ENCODE data around the gene RUVBL2. TPM values are rescaled to one million over a fixed set of nuclear protein-coding genes. Genes with fewer than 3 reads are reported as not detected.
A peak's percentile ranks its signal among the peaks of the same experiment; 100 is the strongest.

Gene RUVBL2
- total RNA-seq, 4 donors from 2014 or later, result 69.2 to 120 (median 78.5) TPM

DNA sequence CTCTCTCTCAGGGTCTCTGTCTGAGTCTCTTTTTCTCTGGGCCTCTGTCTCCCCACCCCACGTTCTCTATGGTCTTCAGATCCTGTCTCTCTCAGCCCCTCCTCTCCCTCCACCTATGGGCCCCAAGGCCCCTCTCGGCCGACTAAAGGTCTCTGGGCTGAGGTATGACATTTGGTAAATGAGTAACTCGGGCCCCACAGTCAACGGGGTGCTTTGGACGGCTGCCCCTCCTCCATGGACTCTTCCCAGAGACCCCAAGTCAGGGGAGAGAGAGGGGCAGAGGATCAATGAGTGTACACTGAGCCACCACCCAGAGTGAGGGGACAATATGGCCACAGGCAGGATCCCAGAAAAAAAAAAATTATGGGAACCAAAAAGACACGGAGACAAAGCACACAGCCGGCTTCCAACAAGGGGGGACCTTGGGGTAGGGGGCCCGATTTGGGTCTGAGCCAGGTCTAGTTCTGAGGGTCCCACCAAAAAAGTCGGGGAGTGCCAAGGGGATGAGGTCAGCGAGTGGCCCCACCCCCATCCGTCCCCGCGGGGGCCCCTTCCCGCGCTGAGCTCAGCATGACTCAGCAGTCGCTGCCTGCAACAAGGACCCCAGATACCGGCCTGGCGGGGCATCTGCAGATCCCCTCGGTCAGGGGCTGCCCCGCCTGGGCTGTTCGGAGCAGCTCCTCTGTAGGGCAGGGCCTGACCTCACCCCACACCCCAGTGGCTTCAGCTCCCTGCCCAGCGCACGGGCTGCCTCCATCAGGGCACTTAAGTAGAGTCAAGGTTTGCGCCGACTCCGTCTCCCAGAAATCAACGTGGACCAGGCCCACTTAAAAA lies 30.1 kb upstream of the RUVBL2 start:
- Histone ChIP-seq H3K4me3 (peak overlapping the region; percentile 34 to 97 (median 80)), H3K36me3 (peaks cover 0 to 35% (median 0%) of the 10 kb centered on the region in 3 donors), H3K4me1 (peaks cover 0 to 57% (median 39%) of the 10 kb centered on the region in 4 donors), H3K27ac (peak overlapping the region; percentile 92 to 97 (median 96)), H3K9me3 (no peaks in the 10 kb centered on the region), H3K27me3 (no peaks in the 10 kb centered on the region)
- WGBS, 2 donors, result 8 to 9% methylated on average over 19 to 20 of the region's 28 CpGs
- DNase-seq (ENCODE audit: low spot score in 2 of 2), result peak; percentile 68 to 72
- TF ChIP-seq, protein P1, sequence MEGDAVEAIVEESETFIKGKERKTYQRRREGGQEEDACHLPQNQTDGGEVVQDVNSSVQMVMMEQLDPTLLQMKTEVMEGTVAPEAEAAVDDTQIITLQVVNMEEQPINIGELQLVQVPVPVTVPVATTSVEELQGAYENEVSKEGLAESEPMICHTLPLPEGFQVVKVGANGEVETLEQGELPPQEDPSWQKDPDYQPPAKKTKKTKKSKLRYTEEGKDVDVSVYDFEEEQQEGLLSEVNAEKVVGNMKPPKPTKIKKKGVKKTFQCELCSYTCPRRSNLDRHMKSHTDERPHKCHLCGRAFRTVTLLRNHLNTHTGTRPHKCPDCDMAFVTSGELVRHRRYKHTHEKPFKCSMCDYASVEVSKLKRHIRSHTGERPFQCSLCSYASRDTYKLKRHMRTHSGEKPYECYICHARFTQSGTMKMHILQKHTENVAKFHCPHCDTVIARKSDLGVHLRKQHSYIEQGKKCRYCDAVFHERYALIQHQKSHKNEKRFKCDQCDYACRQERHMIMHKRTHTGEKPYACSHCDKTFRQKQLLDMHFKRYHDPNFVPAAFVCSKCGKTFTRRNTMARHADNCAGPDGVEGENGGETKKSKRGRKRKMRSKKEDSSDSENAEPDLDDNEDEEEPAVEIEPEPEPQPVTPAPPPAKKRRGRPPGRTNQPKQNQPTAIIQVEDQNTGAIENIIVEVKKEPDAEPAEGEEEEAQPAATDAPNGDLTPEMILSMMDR (IDR thresholded peaks at IDR 0.05), result no peak
- TF ChIP-seq POLR2A (IDR thresholded peaks at IDR 0.05) (peak in 1 of 2 donors; percentile 43), EP300 (IDR thresholded peaks at IDR 0.05) (peak; percentile 48 to 80)

DNA sequence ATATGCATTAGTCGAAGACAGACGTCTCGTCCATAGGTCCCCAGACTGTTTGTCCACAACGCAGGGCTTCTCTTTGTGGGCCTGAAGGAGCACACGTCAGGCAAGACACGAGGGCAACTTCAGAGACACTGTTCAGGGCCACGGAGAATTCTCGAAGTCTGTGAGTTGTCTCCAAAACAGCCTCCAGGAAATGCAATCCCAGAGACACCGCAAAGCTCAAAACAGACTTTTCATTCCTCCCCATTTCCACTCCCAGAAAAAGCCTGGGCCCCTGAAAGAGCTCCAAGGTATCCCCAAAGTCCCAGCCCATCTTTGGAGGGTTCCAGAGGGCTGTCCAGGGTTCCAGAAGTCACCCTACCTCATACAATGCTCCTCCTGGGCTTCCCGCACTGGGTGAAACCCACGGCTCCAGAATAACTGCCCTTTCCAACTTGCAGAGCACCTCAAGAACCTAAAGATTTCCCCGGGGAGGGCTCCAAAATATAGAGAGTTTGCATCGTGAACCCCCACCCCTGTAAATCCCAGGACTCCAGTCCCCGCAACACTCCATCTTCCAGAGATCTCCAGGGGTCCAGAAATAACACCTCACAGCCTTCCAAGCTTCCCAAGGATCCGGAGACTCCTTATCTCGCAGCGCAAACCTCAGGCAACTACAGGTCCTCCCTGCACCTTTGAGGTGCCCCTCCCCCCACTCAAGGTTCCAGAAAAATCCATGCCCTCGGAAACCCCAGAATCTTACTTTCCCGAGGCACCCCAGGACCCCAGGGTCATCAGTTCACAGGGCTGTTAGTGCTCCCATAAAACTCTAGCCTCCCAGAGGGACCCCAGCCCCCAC lies 29.3 kb upstream of the RUVBL2 start:
- peaks cover 0 to 43% (median 0%) of the 10 kb centered on the region in 3 donors for H3K36me3 ChIP-seq
- WGBS, 2 donors, result 16 to 19% methylated on average over 19 of the region's 19 CpGs
- H3K4me1 ChIP-seq, result peaks cover 0 to 61% (median 39%) of the 10 kb centered on the region in 4 donors
- no peak for DNase-seq (ENCODE audit: low spot score in 2 of 2)
- no peaks in the 10 kb centered on the region for H3K9me3 ChIP-seq
- peak overlapping the region; percentile 34 to 97 (median 80) for H3K4me3 ChIP-seq
- TF ChIP-seq EP300 (IDR thresholded peaks at IDR 0.05) (no peak), POLR2A (IDR thresholded peaks at IDR 0.05) (no peak)
- TF ChIP-seq, protein P1 (IDR thresholded peaks at IDR 0.05), result no peak
- H3K27ac ChIP-seq, result peak overlapping the region; percentile 92 to 97 (median 96)
- no peaks in the 10 kb centered on the region for H3K27me3 ChIP-seq

DNA sequence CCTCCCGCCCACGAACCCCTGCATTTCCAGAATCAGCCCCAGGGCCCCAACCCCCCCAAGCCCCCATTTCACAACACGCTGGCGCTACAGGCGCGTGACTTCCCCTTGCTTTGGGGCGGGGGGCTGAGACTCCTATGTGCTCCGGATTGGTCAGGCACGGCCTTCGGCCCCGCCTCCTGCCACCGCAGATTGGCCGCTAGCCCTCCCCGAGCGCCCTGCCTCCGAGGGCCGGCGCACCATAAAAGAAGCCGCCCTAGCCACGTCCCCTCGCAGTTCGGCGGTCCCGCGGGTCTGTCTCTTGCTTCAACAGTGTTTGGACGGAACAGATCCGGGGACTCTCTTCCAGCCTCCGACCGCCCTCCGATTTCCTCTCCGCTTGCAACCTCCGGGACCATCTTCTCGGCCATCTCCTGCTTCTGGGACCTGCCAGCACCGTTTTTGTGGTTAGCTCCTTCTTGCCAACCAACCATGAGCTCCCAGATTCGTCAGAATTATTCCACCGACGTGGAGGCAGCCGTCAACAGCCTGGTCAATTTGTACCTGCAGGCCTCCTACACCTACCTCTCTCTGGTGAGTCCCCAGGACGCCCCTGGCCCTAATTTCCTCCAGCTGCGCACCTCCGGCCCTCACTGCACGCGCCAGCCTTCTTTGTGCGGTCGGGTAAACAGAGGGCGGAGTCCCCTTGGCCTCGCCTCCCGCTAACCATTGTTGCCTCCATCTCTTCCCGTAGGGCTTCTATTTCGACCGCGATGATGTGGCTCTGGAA lies 28.5 kb upstream of the RUVBL2 start, which contains the start of gene FTL:
TSS of gene FTL (plus strand) at position 270 of the 766 bp plus-strand sequence. CDS start at position 469, 199 bp downstream.
- DNase-seq (ENCODE audit: low spot score in 2 of 2), result peak; percentile 97 to 98
- peaks cover 0 to 64% (median 39%) of the 10 kb centered on the region in 4 donors for H3K4me1 ChIP-seq
- WGBS, 2 donors, result 1% methylated on average over 32 to 39 of the region's 52 CpGs
- H3K4me3 ChIP-seq, result peak within 1 kb of the TSS; percentile 63 to 97 (median 80)
- no peaks in the 10 kb centered on the region for H3K27me3 ChIP-seq
- H3K9me3 ChIP-seq, result no peaks in the 10 kb centered on the region
- TF ChIP-seq, protein P1 (IDR thresholded peaks at IDR 0.05), result peak in 2 of 5 experiments; percentile 11 to 16
- peak; percentile 71 to 100 for TF ChIP-seq EP300 (IDR thresholded peaks at IDR 0.05)
- peak; percentile 99 to 100 for TF ChIP-seq POLR2A (IDR thresholded peaks at IDR 0.05)
- H3K27ac ChIP-seq, result peak within 1 kb of the TSS; percentile 92 to 97 (median 96)
- peaks cover 0 to 48% (median 0%) of the 10 kb centered on the region in 3 donors for H3K36me3 ChIP-seq

DNA sequence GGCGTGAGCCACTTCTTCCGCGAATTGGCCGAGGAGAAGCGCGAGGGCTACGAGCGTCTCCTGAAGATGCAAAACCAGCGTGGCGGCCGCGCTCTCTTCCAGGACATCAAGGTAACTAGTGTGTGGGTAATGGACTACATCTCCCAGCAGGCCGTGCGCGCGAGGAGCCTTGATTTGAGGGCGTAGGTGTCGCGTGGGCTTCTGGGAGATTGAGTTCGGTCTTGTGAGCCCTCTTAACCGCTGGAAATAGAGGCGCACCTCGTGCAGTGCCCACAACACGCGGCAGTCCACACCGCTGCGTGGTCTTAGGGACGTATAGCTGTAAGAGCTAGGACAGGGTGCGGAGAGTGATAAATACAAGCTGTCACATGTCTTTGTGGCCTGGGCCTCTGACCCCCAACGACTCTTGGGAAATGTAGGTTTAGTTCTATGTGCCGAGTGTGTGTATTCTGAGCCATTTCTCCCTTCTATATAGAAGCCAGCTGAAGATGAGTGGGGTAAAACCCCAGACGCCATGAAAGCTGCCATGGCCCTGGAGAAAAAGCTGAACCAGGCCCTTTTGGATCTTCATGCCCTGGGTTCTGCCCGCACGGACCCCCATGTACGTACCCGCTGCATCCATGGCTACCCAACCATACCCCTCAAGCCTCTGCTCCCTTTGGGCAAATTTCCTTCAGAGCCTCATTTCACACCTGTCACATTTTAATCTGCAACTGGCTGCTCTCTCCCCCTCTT lies 27.7 kb upstream of the RUVBL2 start:
- peaks cover 0 to 72% (median 40%) of the 10 kb centered on the region in 4 donors for H3K4me1 ChIP-seq
- H3K36me3 ChIP-seq, result peaks cover 0 to 49% (median 2%) of the 10 kb centered on the region in 3 donors
- peak; percentile 84 to 91 for DNase-seq (ENCODE audit: low spot score in 2 of 2)
- no peaks in the 10 kb centered on the region for H3K9me3 ChIP-seq
- peak overlapping the region; percentile 63 to 97 (median 80) for H3K4me3 ChIP-seq
- TF ChIP-seq, protein P1 (IDR thresholded peaks at IDR 0.05), result no peak
- peak in 1 of 2 donors; percentile 25 for TF ChIP-seq EP300 (IDR thresholded peaks at IDR 0.05)
- H3K27ac ChIP-seq, result peak overlapping the region; percentile 92 to 97 (median 96)
- 10 to 12% methylated on average over 35 to 36 of the region's 36 CpGs for WGBS, 2 donors
- H3K27me3 ChIP-seq, result no peaks in the 10 kb centered on the region

Data from tibial nerve (tissue), 4 donors.